ENCODE data around the gene FLNB. TPM values are rescaled to one million over a fixed set of nuclear protein-coding genes. Genes with fewer than 3 reads are reported as not detected.
A peak's percentile ranks its signal among the peaks of the same experiment; 100 is the strongest.

The FLNB gene
- total and polyA plus RNA-seq, 8 donors: 38.2 to 204 (median 85.9) TPM

DNA sequence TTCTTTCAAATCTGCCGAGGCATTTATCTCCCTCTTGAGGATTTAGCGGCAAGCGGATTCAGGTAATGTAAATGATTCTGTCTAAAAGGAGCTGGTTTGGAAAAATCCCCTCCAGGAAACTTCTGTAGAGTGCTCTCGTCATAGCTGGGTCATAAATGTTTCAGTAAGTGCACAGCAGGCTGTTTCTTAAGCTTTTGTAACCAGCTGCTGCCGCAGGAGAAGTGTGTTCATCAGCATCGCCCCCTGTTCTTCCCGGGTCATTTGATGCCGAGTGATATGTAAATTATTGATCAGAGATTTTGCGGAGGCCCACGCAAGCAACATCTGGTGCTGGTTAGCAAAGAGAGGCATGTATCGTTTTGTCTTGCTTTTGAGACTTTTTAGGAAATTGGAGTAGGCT lies 149.5 kb downstream of the FLNB start:
- Histone ChIP-seq H3K9me3 (no peaks in the 10 kb centered on the region), H3K36me3 (peaks cover 50 to 98% (median 95%) of the 10 kb centered on the region in 4 donors), H3K4me1 (peaks cover under 1 to 31% (median 18%) of the 10 kb centered on the region in 4 donors), H3K27me3 (no peaks in the 10 kb centered on the region), H3K27ac (peak overlapping the region in 3 of 5 donors; percentile 14 to 54 (median 26)), H3K4me3 (no peak overlapping the region)
- 85 to 89% (median 86%) methylated on average over 11 of the region's 11 CpGs for WGBS, 5 donors
- DNase-seq: no peak
- intact Hi-C loops (cut with DNase I; ENCODE audit: low total_unique reads): no loop called here
- no peak for TF ChIP-seq EP300 (IDR thresholded peaks at IDR 0.05)
- TF ChIP-seq, protein P1, sequence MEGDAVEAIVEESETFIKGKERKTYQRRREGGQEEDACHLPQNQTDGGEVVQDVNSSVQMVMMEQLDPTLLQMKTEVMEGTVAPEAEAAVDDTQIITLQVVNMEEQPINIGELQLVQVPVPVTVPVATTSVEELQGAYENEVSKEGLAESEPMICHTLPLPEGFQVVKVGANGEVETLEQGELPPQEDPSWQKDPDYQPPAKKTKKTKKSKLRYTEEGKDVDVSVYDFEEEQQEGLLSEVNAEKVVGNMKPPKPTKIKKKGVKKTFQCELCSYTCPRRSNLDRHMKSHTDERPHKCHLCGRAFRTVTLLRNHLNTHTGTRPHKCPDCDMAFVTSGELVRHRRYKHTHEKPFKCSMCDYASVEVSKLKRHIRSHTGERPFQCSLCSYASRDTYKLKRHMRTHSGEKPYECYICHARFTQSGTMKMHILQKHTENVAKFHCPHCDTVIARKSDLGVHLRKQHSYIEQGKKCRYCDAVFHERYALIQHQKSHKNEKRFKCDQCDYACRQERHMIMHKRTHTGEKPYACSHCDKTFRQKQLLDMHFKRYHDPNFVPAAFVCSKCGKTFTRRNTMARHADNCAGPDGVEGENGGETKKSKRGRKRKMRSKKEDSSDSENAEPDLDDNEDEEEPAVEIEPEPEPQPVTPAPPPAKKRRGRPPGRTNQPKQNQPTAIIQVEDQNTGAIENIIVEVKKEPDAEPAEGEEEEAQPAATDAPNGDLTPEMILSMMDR (IDR thresholded peaks at IDR 0.05): no peak
- TF ChIP-seq POLR2AphosphoS5 (IDR thresholded peaks at IDR 0.05): no peak
- no peak for TF ChIP-seq POLR2A (IDR thresholded peaks at IDR 0.05)

DNA sequence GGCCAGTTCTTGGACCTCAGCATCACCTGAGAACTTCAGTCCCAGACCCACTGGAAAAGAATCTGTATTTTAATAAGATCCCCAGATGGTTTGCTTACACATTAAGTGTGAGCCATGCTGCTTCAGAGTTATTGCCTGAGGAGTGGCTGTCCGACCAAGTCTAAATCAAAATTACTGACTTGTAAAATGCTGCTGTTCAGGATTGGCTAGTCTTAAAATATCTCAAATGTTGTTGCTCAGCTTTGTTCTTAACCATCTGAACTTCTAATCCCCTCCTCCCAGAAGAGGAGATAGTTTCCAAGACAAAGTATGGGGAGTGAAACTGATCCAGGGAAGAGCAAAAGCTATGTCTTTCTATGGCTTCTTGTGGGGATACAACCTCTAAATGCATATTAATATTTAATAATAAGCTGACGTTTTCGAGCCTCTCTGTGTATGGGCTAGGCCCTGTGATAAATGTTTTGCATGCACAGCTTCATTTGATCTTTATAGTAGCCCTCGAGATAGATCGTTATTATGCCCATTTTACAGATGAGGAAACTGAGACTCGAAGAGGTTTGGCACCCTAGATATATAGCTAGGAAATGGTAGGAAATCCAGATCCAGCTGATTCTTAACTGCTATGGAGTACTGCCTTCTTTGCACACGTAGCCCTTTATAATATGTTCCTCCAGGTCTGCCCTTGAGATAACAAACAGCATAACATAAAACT lies 150.4 kb downstream of the FLNB start:
- intact Hi-C loops (cut with DNase I; ENCODE audit: low total_unique reads): no loop called here
- Histone ChIP-seq H3K4me3 (no peak overlapping the region), H3K27me3 (no peaks in the 10 kb centered on the region), H3K36me3 (peaks cover 47 to 98% (median 94%) of the 10 kb centered on the region in 4 donors), H3K27ac (peak overlapping the region in 2 of 5 donors; percentile 14 to 54), H3K9me3 (no peaks in the 10 kb centered on the region), H3K4me1 (peaks cover 9 to 40% (median 25%) of the 10 kb centered on the region in 4 donors)
- TF ChIP-seq POLR2A (IDR thresholded peaks at IDR 0.05): no peak
- no peak for TF ChIP-seq POLR2AphosphoS5 (IDR thresholded peaks at IDR 0.05)
- no peak for TF ChIP-seq EP300 (IDR thresholded peaks at IDR 0.05)
- TF ChIP-seq, protein P1 (IDR thresholded peaks at IDR 0.05): no peak
- no peak for DNase-seq
- WGBS, 5 donors: 86 to 94% (median 91%) methylated on average over 7 of the region's 7 CpGs

DNA sequence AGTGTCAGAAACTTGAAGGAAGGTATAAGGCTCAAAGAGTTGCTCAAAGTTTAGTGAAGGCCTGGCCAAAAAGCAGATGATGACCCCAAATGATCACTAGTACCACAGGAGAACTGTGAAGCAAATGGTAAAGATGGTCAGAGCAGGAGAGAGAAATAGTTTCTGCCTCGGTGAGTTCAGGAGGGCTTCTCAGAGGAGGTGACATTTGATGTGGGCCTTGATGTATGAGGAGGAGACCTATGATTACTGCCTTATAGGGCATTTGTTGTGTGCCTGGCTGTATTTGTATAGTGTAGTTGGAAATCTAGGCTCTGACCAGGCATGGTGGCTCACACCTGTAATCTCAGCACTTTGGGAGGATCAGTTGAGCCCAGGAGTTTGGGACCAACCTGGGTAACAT lies 152.2 kb downstream of the FLNB start:
- Histone ChIP-seq H3K4me3 (no peak overlapping the region), H3K27ac (peak overlapping the region in 3 of 5 donors; percentile 85 to 87 (median 86)), H3K4me1 (peaks cover 27 to 55% (median 41%) of the 10 kb centered on the region in 4 donors), H3K36me3 (peaks cover 41 to 95% (median 87%) of the 10 kb centered on the region in 4 donors), H3K27me3 (no peaks in the 10 kb centered on the region), H3K9me3 (no peaks in the 10 kb centered on the region)
- TF ChIP-seq, protein P1 (IDR thresholded peaks at IDR 0.05): no peak
- no peak for TF ChIP-seq POLR2AphosphoS5 (IDR thresholded peaks at IDR 0.05)
- no peak for DNase-seq
- 94 to 100% (median 100%) methylated on average over 1 of the region's 1 CpG for WGBS, 5 donors
- intact Hi-C loops (cut with DNase I; ENCODE audit: low total_unique reads): no loop called here

DNA sequence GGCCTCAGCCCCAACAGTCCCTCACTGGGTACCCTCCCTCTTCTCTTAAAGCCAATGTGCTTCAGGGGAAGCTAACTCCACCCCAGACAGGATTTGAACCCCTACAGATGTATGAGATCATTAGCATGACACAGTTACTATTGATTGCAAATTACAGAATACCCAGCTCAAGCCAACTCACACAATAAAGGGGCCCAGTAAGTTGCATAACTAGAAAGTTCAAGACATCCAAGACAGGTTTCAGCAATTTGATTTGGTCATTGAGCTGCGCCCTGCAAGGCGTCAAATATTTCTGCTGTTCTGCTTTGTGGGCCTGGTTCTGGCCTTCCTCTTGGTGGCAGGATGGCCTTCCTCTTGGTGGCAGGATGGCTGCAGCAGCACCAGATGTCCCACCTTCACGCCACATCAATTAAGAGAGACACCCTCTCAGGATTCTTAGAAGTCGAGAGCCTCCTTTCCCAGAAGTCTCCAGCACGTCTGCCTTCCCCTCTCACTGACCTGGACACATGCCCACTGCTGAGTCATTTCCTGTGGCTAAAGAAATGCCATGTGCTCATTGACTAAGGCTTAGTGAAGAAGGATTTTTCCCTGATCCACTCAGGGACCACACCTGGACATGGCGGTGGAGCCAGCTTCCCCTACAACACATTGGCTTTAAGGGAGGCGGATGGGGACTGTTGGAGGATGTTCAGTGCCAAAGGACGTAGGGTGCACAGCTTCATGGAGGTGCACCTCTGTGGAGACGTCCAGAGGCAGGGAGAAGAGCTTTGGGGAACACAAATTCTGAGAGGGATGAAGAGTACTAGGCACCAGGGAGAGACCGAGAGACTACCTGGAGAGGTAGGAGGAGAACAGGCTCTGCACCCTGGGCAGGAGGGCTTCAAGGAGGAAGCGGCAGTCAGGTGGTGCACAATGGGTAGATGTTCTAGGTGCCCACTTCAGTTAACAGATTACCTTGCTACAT lies 153.5 kb downstream of the FLNB start:
- WGBS, 5 donors: 75 to 83% (median 81%) methylated on average over 11 of the region's 11 CpGs
- Histone ChIP-seq H3K4me3 (no peak overlapping the region), H3K36me3 (peaks cover 31 to 94% (median 80%) of the 10 kb centered on the region in 4 donors), H3K27me3 (no peaks in the 10 kb centered on the region), H3K4me1 (peaks cover 31 to 65% (median 53%) of the 10 kb centered on the region in 4 donors), H3K27ac (peak overlapping the region in 4 of 5 donors; percentile 85 to 87 (median 86)), H3K9me3 (no peaks in the 10 kb centered on the region)
- TF ChIP-seq, protein P1 (IDR thresholded peaks at IDR 0.05): no peak
- peak in 2 of 3 donors; percentile 43 to 91 for TF ChIP-seq POLR2AphosphoS5 (IDR thresholded peaks at IDR 0.05)
- peak; percentile 73 to 75 for DNase-seq
- intact Hi-C loops (cut with DNase I; ENCODE audit: low total_unique reads): no loop called here
